WERI-Rb-1 (cell line): Measurements from ENCODE around the gene GPR143.

Experiments used
- DNase-seq: peaks from one replicate; pipeline ENCODE4 v3.0.0-alpha.2; 2020
- H3K27ac ChIP-seq: fragments of 250-450 bp; sonication (Bioruptor Pico); 2 replicates; pipeline ENCODE4 v1.5.1; 2020; ENCODE audit warnings: mild to moderate bottlenecking, moderate library complexity
- H3K27me3 ChIP-seq: fragments of 250-450 bp; sonication (Bioruptor Pico); 2 replicates; pipeline ENCODE4 v1.5.1; 2021; ENCODE audit warnings: mild to moderate bottlenecking, low read depth, moderate library complexity; ENCODE audit not compliant: insufficient read depth, severe bottlenecking
- H3K36me3 ChIP-seq: fragments of 250-450 bp; sonication (Bioruptor Pico); 2 replicates; pipeline ENCODE4 v1.5.1; 2020; ENCODE audit warnings: mild to moderate bottlenecking, moderate library complexity
- H3K4me3 ChIP-seq: 2 replicates; pipeline ENCODE4 v1.5.1; 2011; ENCODE audit warnings: low read depth, mild to moderate bottlenecking, control low read depth, low read length
- H3K9me3 ChIP-seq: fragments of 250-450 bp; sonication (Bioruptor Pico); 2 replicates; pipeline ENCODE4 v1.5.1; 2021; ENCODE audit warnings: mild to moderate bottlenecking, moderate library complexity; ENCODE audit not compliant: severe bottlenecking
- CTCF ChIP-seq: IDR thresholded peaks from 2 replicates; pipeline ENCODE4 v1.5.1; 2011; ENCODE audit warnings: low read depth, mild to moderate bottlenecking, control low read depth, inconsistent platforms, low read length

The GPR143 gene

GRCh38 chrX:9676738-9677097 lies 88.9 kb downstream of the GPR143 start:
- Histone ChIP-seq H3K9me3 (no peaks in the 10 kb centered on the region), H3K27ac (no peak overlapping the region), H3K27me3 (peaks cover 11% of the 10 kb centered on the region), H3K36me3 (no peaks in the 10 kb centered on the region), H3K4me3 (no peak overlapping the region)
- no peak for DNase-seq
- no peak for TF ChIP-seq CTCF

GRCh38 chrX:9676306-9676705 lies 89.3 kb downstream of the GPR143 start:
- TF ChIP-seq CTCF, result no peak
- H3K36me3 ChIP-seq, result no peaks in the 10 kb centered on the region
- no peaks in the 10 kb centered on the region for H3K9me3 ChIP-seq
- no peak overlapping the region for H3K4me3 ChIP-seq
- DNase-seq, result no peak
- H3K27ac ChIP-seq, result no peak overlapping the region
- peaks cover 7% of the 10 kb centered on the region for H3K27me3 ChIP-seq
